Stimulated activated CD4-positive, alpha-beta T cell treated with anti-CD3 and anti-CD28 coated beads, TNF-alpha, amount 100 ng/mL, for 1 hour (primary cell): ENCODE measurements around the gene PTN.
"Not testable (repeated sequence)": the region's sequence is repeated elsewhere in the genome, so short reads cannot be mapped to it uniquely, and the experiment has no call there.

ENCODE experiments used
- DNase-seq, 3 donors: peaks; one replicate each; pipeline ENCODE4 v3.0.0-alpha.2; 2020; ENCODE audit warnings: low read depth in 3 of 3, low spot score in 1 of 3

PTN gene

GRCh38 chr7:137268001-137268865, 75.3 kb downstream of the PTN start:
- not testable (repeated sequence) for DNase-seq

DNA sequence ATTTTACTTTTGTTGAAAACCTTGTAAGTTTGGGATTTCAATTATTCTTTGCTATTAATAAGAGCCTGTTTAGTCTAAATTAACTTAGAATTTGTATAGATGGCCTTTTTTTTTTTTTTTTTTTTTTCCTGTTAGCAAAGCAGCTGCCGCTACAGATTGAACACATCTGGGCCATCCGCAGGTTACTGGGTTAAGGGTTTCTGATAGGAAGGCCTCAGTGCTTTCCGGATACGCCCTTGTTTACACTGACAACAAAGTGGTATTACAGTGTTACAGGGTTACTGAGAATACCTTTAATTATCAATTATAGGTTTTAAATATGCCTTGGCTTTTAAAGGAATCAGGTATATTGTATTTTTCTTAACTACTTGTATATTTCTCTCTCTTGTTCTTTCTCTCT, 76.8 kb downstream of the PTN start:
- DNase-seq, result no peak

- not testable (repeated sequence) for DNase-seq
Measured at GRCh38 chr7:137265480-137265879, 78.1 kb downstream of the PTN start.

DNA sequence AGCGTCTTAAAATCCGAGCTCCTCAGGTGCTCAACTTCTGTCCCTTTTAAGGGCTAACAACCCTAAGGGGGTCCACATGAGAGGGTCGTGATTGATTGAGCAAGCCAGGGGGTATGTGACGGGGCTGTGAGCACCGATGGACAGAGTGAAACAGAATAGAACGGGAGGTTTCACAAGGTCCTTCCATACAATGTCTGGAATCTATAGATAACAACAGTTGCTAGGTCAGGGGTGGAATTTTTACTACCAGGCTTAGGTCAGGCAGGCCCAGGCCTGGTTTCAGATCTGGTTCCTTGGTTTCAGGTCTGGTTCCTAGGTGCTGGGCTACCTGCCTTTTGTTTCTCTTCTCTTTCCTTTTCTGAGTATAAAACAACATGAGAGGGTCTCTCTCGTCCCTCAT, 80.9 kb downstream of the PTN start:
- no peak for DNase-seq

DNA sequence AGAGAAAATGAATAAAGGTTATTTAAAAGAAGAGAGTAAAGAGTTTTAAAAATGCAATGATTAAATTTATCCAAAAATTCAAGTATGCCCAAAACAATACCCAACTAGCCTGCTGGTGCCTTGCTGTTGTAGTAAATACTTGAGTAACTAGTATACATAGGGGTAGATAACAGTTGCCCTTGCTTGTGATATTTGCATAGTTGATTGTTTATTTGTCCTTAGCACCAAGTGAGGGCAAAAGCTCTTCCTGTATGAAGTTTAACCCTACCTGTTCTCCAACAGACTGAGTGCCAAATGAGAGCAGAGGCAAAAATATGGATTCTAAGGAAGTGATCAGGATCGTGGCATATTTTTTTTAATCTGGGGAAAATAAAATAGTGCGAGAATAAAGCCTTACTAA, 85.0 kb downstream of the PTN start:
- no peak for DNase-seq

DNA sequence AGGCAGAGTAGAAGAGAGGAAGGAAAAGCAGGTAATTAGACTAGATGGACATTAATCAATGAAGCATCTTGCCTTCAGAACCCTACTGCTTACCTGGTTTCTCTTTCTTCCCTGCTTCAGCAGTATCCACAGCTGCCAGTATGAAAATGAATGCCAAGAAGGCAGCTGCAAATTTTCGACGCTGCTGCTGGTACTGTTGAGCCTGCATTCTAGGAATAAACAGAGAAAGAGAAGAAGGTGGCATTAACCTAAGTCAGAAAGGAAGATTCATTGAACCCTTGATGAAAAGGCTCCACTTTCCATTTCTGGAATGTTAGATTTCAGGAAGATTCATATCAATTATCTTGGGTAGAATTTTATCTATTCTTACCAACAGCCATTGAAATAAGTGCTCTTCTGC, 88.8 kb downstream of the PTN start:
- no peak for DNase-seq

DNA sequence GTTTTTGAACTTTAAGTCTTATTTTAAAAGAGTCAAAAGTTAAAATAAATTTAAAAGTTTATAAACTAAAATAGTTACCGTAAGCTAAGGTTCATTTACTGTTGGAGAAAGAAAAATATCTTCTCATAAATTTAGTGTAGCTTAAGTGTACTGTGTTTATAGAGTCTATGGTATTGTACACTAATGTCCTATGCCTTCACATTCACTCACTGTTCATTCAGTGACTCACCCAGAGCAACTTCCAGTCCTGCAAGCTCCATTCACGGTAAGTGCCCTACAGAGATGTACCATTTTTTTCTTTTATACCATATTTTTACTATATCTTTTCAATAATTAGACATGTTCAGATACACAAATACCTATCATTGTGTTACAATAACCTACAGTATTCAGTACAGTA, 97.6 kb downstream of the PTN start:
- DNase-seq, result no peak

DNA sequence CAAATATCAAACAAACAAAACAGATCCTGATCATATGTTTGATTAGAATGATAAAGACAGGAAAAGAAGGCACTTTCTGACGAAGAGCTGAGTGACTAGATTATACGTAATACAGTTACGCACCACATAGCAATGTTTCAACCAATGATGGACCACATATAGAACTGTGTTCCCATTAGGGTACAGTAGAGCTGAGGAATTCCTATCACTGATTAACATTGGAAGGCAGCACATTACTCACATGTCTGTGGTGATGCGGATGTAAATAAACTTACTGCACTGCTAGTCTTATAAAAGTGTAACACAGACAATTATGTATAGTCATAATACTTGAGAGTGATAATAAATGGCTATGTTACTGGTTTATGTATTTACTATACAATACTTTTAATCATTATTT, 98.3 kb downstream of the PTN start:
- DNase-seq, result no peak

DNA sequence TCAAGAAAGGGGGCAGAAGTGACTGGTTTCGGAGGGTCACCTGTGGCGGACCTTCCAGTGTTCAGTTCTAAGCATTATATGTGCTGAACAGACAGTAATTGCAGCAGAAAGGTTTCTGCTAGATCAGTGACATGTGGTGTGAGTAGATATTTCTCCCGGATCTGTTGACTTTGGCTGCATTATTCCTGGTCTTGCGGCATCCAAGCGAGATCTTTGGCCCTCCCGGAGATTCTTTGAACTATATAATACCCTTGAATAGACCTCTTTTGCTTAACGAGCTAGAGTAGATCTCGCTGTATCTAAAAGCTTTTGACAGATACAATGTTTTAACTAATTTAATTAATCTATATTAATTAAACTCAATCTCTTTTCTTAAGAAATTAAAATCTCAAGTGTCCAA, 99.8 kb downstream of the PTN start:
- DNase-seq, result no peak

DNA sequence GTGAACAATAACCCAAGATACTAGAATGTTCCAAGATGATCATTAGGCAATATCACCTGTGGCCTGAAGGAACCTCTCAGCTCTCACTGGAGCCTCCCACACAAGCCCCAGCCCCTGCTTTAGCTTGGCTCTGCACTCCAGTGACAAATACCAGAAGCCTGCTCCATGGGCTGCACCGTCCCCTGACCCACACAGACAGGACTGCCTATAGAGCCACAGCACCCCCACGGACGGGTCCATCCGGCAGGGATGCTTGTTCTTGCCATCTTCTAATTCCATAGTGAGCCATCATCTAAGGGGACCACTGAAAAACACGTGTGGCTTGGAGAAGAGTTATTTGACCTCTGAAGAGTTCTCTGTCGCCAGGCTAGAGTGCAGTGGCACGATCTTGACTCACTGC, 100.9 kb downstream of the PTN start:
- no peak for DNase-seq

DNA sequence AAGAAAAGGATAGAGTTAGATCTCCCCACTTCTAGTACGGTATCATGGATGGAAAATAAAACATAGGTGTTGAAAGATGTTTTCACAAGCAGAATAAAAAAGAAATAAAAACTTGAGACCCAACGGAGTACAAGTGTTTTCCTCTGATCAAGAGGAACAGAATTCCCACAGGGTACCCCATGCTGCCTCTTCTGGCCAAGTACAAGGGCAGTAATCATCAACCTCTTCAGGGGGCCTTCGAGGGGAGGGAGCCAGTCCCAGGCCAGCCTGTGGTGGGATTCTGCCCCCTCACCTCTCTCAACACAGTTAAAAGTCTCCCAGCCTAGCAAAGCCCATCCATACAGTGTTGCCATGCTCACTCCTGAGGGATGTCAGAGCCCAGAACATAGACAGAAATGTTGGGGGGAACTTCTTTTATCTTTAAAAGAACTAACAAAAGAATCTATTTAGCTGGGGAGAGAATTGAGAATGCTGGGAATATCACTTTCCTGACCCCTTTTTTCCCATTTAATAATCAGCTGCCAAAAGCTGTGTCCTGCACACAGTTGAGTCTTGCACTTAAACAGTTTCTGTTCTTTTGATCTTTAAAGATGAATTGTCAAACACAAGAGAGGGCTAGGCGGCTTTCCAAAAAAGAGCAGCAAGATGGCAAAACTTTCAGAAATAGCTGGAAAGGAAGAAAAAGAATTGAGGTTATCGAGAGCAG, 101.7 kb downstream of the PTN start:
- no peak for DNase-seq

DNA sequence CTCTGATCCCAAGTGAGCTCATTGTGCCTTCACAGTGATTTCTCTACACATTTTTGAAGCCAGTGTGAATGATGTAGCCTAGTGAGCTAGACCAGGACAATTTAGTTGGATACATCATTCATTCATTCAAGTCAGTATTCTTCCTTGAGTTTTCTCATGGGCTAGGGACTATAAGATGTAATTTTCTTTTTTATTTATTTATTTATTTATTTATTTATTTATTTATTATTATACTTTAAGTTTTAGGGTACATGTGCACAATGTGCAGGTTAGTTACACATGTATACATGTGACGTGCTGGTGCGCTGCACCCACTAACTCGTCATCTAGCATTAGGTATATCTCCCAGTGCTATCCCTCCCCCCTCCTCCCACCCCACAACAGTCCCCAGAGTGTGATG, 104.3 kb downstream of the PTN start:
- DNase-seq, result not testable (repeated sequence)

GRCh38 chr7:137235434-137235833, 108.1 kb downstream of the PTN start:
- DNase-seq, result no peak

- no peak for DNase-seq
Measured at GRCh38 chr7:137231167-137231566, 112.4 kb downstream of the PTN start.

- no peak for DNase-seq
Measured at GRCh38 chr7:137221467-137221866, 122.1 kb downstream of the PTN start.

- DNase-seq, result no peak
Measured at GRCh38 chr7:137213744-137214143, 129.8 kb downstream of the PTN start.

- no peak for DNase-seq
Measured at GRCh38 chr7:137209151-137209817, 134.2 kb downstream of the PTN start.

DNA sequence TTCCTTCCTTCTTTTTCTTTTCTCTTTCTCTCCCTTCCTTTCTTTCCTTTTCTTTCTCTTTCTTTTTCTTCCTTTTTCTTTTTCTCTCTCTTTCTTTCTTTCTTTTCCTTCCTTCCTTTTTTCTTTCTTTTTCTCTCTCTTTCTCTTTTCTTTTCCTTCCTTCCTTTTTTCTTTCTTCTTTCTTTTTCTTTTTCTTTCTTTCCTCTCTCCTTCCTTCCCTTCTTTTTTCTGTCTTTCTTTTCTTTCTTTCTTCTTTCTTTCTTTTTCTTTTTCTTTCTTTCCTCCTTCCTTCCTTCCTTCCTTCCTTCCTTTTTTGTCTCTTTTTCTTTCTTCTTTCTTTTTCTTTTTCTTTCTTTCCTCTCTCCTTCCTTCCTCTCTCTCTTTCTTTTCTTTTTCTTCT, 136.8 kb downstream of the PTN start:
- no peak for DNase-seq

DNA sequence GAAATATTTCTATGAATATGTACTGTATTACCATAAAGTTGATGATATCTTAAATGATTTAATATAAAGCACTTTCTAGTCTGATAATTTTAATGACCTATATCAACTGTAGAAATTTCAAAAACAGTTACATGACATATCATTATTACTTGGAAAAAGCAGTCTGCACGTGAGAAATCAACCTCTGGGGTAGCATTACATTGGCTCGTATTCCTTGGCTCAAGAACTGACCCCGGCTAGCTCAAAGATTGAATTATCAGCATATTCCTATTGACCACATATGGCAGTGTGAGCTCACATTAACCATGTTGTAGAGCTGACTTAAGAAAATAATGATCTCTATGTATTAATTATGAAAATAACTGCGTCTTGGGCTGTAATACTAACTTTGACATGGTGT, 139.3 kb downstream of the PTN start:
- DNase-seq, result no peak

DNA sequence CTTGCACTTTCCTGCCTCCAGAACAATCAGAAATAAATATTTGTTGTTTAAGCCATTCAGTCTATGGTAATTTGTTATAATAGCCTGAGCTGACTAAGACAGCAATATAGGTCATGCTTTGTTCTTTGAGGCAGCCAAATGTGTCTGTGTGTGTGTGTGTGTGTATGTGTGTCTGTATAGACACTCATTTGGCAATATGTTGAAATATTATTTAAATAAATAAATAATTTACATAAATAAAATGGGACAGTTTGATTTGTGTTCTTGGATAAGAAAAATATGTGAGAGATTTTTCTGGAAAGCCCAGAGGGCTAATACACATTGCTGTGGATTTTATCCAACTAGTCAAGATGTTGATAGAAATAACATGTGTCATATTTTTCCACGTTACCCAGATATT, 140.2 kb downstream of the PTN start:
- DNase-seq, result no peak

DNA sequence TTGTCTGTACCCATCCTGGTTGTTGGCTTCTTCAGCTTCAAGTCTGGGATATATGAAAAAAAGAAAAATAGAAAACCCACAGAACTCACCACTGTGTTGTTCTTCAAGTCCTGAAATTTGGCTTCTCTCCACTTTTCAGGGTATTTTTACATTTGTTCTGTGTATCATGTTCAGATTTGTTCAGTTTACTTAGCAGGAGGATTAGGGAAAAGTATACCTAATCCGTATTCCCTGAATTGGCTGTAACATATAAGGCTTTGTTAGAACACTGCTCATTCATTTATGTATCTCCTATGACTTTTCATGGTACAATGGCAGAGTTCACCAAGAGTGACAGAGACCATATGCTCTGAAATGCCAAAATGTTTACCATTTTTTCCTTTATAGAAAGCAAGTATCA, 146.9 kb downstream of the PTN start:
- no peak for DNase-seq

DNA sequence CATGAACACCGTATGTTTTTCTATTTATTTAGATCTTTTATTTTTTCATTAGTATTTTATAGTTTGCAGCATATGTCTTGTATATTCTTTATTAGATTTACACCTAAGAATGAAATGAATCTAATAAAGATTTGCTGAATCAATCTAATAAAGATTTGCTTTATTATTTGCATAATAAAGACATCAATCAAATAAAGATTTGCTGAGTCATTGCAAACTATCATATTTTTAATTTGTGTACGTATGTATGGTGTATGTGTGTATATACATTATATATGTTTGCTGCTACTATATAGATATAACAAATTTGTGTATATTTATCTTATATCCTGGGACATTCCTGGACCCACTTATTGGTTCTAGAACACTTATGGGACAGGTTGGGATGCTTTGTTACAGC, 147.5 kb downstream of the PTN start:
- no peak for DNase-seq
